Skin epidermis (tissue), 12 donors: ENCODE results near the gene WDR64.
"Not testable (repeated sequence)": the region's sequence is repeated elsewhere in the genome, so short reads cannot be mapped to it uniquely, and the experiment has no call there.

ENCODE experiments used
- H3K27ac ChIP-seq, 21 experiments: fragments of 200-600 bp; sonication (generic) in 11 of 21; one replicate each; pipeline ENCODE4 v1.5.0; 2020; ENCODE audit warnings: mild to moderate bottlenecking in 3 of 21, inconsistent platforms in 2 of 21, moderate library complexity in 2 of 21
- H3K4me3 ChIP-seq, 7 experiments: fragments of 200-600 bp; sonication (generic) in 2 of 7; one replicate each; pipeline ENCODE4 v1.5.0; 2020; ENCODE audit warnings: inconsistent platforms in 2 of 7, mild to moderate bottlenecking in 2 of 7, moderate library complexity in 1 of 7

The WDR64 gene

DNA sequence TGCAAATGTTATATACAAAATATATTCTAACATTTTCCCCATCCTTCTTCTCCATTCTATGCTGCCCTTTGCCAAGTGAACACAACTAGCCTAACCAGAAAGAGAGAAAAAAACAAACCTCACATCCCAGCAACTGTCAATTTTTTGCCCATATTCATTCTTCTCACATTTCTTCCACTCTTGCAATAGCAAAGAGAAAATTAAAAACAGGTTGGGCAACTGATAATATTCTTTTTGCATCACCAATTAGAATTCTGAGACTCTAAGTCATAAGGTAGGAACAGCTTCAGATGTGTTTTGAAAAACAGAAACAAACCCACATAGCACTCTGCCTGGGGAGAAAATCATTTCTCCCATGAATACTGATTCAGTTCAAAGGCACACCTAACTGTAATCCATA, 170.8 kb downstream of the WDR64 start:
- H3K4me3 ChIP-seq: no peak overlapping the region
- H3K27ac ChIP-seq: no peak overlapping the region

DNA sequence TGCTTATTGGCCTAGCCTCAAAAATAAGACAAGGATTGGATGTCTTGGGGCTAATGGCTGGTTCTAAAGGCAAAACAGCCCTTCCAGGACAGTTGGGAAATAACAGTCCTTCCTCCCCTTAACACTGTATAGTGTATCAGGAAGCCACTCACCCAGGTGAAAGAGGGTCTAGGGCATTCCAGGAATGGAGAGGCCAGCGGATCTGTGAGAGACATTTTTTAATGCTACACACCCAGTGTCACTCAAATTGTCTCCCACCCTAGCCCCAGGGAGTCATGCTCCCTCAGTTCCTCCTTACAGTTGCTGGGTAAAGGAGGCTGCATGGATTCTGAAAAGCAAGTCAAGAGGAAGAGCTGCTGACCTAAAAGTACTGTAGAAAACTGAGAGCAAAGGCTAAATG, 171.8 kb downstream of the WDR64 start:
- Histone ChIP-seq H3K4me3 (no peak overlapping the region), H3K27ac (no peak overlapping the region)

GRCh38 chr1:241825581-241825980, 173.5 kb downstream of the WDR64 start:
- Histone ChIP-seq H3K4me3 (no peak overlapping the region), H3K27ac (no peak overlapping the region)

DNA sequence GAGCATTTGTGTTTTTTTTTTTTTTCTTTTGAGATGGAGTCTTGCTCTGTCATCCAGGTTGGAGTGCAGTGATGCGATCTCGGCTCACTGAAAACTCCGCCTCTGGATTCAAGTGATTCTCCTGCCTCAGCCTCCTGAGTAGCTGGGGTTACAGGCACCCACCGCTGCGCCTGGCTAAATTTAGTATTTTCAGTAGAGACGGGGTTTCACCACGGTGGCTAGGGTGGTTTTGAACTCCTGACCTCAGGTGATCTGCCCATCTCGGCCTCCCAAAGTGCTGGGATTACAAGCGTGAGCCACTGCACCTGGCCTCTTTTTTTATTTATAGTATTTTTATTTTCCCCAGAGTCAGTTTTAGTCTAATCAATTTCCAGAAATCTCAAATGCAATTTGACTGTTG, 174.5 kb downstream of the WDR64 start:
- H3K4me3 ChIP-seq, H3K27ac ChIP-seq: not testable (repeated sequence)

GRCh38 chr1:241827264-241827663, 175.2 kb downstream of the WDR64 start:
- Histone ChIP-seq H3K27ac (no peak overlapping the region), H3K4me3 (no peak overlapping the region)

DNA sequence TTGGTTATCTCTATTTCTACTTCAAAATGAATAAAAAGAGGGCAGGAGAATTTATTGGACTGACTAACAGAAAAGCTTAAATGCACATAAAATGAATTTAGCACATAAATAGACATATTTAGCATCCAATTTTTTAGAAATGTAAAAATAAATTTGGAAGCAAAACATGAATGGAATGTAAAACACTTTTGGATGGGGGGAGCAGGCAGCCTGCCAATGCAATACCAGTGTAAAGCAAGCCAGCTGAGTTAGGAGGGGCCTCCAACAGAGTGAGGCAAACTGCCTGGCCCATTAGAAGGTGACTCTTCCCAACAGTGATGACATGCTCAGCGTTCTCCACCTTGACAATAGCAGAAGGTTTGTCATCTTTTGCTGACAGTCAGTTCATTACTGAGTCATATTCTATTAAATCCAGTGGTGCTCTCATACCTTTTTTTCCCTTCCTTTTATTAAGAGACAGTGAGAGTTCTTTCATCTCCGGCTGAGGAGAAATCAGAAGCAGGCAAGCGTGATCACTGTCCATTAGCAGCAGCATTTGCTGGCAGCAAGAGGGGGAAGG, 176.5 kb downstream of the WDR64 start:
- Histone ChIP-seq H3K4me3 (no peak overlapping the region), H3K27ac (no peak overlapping the region)

GRCh38 chr1:241829468-241829867, 177.4 kb downstream of the WDR64 start:
- no peak overlapping the region for H3K4me3 ChIP-seq
- no peak overlapping the region for H3K27ac ChIP-seq

DNA sequence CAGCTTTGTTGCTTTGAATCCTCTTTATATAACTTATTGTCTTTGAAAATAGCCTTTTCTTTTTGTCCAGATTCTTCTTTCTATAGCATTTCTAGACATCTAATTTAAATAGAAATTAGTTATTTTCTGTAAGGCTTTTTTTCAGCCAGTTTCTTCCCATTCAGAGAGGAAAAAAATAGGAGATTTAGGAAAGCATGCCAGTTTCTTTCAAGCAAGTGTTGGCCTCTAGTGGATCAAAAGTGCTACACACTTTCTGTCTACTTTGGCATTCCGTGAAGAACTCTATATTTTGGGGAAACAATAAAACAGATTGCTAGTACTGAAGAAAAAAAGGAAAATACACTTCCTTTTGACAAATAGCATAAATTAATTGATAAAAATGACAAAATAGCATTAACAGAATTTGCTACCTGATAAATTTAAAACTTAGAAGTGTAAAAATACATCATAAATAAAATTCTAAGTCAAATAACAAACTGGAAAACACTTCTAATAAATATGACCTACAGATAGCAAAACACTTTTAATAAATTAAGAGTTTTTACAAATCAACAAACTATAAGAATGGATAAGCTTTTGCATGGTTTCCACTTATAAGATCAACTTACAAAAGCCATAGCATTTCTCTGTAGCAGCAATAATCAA, 182.8 kb downstream of the WDR64 start:
- no peak overlapping the region for H3K27ac ChIP-seq
- H3K4me3 ChIP-seq: no peak overlapping the region

GRCh38 chr1:241836941-241837340, 184.9 kb downstream of the WDR64 start:
- Histone ChIP-seq H3K4me3 (no peak overlapping the region), H3K27ac (no peak overlapping the region)

GRCh38 chr1:241837416-241837815, 185.3 kb downstream of the WDR64 start:
- Histone ChIP-seq H3K4me3 (no peak overlapping the region), H3K27ac (no peak overlapping the region)

GRCh38 chr1:241837901-241838300, 185.8 kb downstream of the WDR64 start:
- Histone ChIP-seq H3K27ac (no peak overlapping the region), H3K4me3 (no peak overlapping the region)

GRCh38 chr1:241838897-241839296, 186.8 kb downstream of the WDR64 start:
- Histone ChIP-seq H3K27ac (no peak overlapping the region), H3K4me3 (no peak overlapping the region)

DNA sequence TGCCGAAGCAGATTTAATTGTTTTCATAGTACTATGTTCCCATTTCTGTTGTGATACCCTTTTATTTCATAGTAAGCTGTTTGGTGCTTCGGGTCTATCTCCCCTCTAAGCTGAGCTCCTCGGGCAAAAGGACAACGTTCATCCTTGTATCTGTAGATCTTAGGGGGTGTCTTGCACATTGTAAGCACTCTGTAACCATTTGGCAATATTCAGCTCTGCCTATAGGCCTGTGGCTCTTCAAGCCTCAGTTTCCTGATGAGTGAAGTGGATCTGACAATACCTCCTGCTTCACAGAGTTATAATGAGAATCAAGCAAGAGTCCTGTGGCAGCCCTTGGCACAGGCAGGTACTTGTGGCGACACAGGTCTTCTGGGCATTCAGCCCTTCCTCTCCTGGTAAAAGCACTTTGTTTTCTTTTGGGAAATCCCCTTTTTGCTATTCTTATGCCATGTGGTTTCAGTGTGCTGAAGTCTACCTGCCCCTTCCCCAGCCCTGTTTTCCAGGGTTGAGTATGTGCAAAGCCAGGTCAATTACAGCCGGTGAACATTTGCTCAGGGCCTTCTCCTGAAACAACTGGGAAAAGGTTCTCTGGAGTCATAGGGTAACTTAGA, 187.4 kb downstream of the WDR64 start:
- H3K27ac ChIP-seq: no peak overlapping the region
- H3K4me3 ChIP-seq: no peak overlapping the region

GRCh38 chr1:241840164-241840563, 188.1 kb downstream of the WDR64 start:
- H3K4me3 ChIP-seq: no peak overlapping the region
- no peak overlapping the region for H3K27ac ChIP-seq

GRCh38 chr1:241841691-241842090, 189.6 kb downstream of the WDR64 start:
- Histone ChIP-seq H3K27ac (no peak overlapping the region), H3K4me3 (no peak overlapping the region)

DNA sequence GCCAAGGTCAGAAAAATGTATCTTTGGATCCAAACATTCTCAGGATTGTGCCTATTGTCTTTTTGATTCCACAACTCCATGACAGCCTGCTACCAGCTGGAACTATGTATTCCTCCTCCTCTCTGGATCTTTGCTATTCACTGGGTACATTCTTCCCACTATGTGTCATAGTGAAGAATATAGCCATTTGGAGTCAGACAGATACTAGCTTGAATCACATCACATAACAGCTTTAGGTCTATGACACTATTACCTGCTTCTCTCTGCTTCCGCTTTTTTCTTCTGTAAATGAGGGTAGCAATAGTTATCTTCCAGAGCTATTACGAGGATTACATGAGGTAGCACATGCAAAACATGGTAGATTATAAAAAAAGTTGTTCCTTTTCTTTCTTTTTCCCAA, 190.5 kb downstream of the WDR64 start:
- Histone ChIP-seq H3K4me3 (no peak overlapping the region), H3K27ac (no peak overlapping the region)

GRCh38 chr1:241844593-241844992, 192.5 kb downstream of the WDR64 start:
- Histone ChIP-seq H3K4me3 (no peak overlapping the region), H3K27ac (no peak overlapping the region)

GRCh38 chr1:241846375-241846774, 194.3 kb downstream of the WDR64 start:
- Histone ChIP-seq H3K4me3 (no peak overlapping the region), H3K27ac (no peak overlapping the region)

- Histone ChIP-seq H3K4me3 (peak overlapping the region in 5 of 7 experiments; percentile 54 to 88 (median 81)), H3K27ac (peak overlapping the region in 12 of 21 experiments; percentile 90 to 100 (median 99))
Measured at GRCh38 chr1:241846862-241847539, 194.9 kb downstream of the WDR64 start.

- Histone ChIP-seq H3K27ac (peak overlapping the region; percentile 85 to 100 (median 98)), H3K4me3 (peak overlapping the region; percentile 52 to 88 (median 73))
Measured at GRCh38 chr1:241847540-241847795, 195.4 kb downstream of the WDR64 start.
